Smooth muscle cell of the coronary artery (primary cell): ENCODE data around the gene DGKZ. TPM values are rescaled to one million over a fixed set of nuclear protein-coding genes. Genes with fewer than 3 reads are reported as not detected.

Experiments
- total RNA-seq: library from RNA; depleted of rRNA; stranded (reverse); fragments of >200 nt; gene quantifications from 2 replicates; pipeline ENCODE4 v1.2.3, GENCODE V29; 2014; ENCODE audit warnings: low replicate concordance

The DGKZ gene
- total RNA-seq, result 30.0 and 30.7 TPM in 2 replicates

GRCh38 chr11:46346886-46347636, at the start of gene DGKZ:
Gene DGKZ, plus strand, starts transcription at chr11:46347463. Its CDS starts 197 bp downstream, at chr11:46347660.

GRCh38 chr11:46381048-46381818, 34.0 kb downstream of the DGKZ start, which contains the start of gene MDK:
Gene MDK, plus strand, starts transcription at chr11:46381669. Its CDS starts 389 bp downstream, at chr11:46382058.

GRCh38 chr11:46391578-46392420, 44.5 kb downstream of the DGKZ start, which contains the start of gene CHRM4:
Gene CHRM4, minus strand, starts transcription at chr11:46391776. Its CDS starts 5,219 bp downstream, at chr11:46386557.

Other genes starting within 250 kb of the DGKZ start
- 7.8 and 8.7 TPM in 2 replicates for gene PHF21A, start 226.0 kb upstream of the DGKZ start, total RNA-seq
- gene CREB3L1, start 69.8 kb upstream of the DGKZ start, total RNA-seq, result 15.1 and 19.9 TPM in 2 replicates
- gene MDK, start 34.2 kb downstream of the DGKZ start, total RNA-seq, result 6.9 and 60.1 TPM in 2 replicates
- gene CHRM4, start 44.3 kb downstream of the DGKZ start, total RNA-seq, result 0.08 TPM in 1 of 2 replicates, not detected in the other
- gene AMBRA1, start 246.6 kb downstream of the DGKZ start, total RNA-seq, result 13.2 and 32.5 TPM in 2 replicates